NCI-H345 treated with DMSO at 0.1 percent for 48 hours (cell line): Measurements from ENCODE around the gene RNF115.
"Not testable (repeated sequence)": the region's sequence is repeated elsewhere in the genome, so short reads cannot be mapped to it uniquely, and the experiment has no call there.

Source experiments
- DNase-seq: peaks from one replicate; lab custom pipeline; 2025; ENCODE audit not compliant: unreplicated experiment; lab: John Stamatoyannopoulos, UW

The RNF115 gene

DNA sequence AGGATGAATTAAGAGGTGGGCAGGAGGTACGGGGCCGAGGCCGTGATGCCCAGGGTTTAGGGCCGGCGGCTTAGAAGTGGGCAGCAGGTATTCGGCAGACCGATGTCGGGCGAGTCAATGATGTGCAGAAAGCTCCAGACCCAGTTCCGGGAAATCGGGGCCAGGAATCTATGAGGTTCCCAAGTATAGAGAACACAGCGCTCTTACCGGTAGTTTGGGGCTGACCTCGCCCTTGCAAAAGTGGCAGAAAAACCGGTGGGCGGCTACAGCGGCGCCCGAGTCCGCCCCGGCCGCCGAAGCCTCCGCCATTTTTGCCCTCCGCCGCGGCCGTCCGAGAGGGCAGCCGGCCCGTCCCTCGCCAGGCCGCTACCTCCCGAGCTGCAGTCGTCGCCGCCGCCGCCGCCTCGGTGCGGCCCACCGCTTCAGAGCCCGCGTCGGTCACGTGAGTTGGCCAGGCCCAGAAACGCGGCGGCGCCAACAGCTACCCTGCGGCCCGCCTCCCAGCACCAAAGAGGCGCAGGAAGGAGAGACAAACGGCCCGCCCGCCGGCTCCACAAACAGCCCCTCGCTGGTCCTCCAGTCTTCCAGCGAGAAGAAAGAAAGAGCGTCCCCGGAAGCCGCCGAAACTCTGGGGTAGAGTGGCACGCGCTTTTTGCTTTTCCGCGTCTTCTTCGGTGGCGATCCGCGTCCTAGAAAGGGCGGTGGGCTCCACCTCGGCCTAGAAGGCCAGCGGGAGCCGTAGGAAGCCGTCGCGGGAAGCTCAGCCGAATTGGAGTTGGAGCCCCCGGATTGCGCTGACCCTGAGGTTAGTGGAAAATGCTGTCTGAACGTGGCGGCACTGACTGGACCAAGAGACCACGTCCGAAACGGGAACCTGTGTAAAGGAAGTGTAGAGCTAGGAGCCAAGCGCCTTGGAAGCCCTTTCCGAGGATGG, at the start of gene RNF115, which contains the start of gene POLR3C:
TSS of gene RNF115 (minus strand) at position 531 of the 934 bp plus-strand sequence. CDS start at position 309, 222 bp downstream.
TSS of gene POLR3C (plus strand) at position 636 of the 934 bp plus-strand sequence. CDS start 1,577 bp downstream, outside the sequence.
- DNase-seq, result peak; percentile 95

- DNase-seq, result no peak
Observed at GRCh38 chr1:145871994-145872924, 48.4 kb upstream of the RNF115 start.

DNA sequence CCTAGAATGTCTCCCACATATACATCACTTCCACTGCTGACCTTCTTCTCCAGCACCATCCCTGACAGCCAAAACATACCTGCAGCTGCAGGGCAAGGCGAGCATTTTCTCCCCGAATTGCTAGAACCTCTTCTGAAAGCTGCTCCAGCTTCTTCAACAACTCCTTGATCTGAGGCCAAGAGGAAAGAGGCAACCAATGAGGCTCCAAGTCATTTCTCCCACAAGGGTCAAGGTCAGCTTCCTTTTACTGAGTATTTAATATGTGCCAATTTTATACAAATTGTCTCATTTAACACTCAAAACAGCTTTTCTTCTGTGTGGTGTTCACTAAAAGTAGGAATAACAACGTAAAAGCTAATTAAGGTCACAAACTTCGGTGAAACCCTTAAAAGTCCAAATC, 44.3 kb upstream of the RNF115 start:
- no peak for DNase-seq

DNA sequence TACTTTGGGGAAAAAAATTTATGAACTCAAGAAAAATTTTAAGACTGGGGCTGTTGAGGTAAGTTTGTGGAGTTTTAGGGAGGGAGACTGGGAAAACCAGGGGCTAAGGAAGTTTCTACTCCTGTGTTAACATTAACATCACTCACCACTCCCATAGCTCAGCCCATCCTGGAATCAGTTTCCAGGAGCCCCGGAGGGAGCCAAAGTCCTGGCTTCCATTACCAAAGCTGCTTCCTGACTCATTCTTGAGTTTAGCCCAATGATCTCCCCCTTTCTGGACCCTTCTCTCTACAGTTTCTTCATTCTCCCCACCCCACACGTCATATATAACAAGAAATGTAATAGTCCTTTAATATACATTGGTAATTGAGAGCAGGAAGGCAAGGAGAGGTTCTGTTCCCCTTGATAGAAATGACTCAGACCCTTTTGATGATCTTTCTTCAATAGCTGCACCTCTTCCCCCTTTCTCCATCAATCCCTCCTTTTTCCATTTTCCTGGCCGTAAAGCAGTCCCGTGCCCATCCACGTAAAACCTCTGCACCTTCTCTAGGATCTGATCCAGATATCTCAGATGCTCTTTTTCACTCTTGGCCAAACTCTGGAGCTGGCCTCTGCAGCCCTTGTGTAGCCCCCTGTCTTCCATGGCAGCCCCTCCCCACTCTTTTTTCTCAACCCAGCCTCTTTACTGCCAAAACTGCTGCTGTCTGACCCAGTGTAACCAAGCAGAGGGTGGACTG, 39.6 kb upstream of the RNF115 start:
- DNase-seq, result no peak

- DNase-seq, result peak; percentile 97
Observed at GRCh38 chr1:145859491-145860023, 35.7 kb upstream of the RNF115 start.

DNA sequence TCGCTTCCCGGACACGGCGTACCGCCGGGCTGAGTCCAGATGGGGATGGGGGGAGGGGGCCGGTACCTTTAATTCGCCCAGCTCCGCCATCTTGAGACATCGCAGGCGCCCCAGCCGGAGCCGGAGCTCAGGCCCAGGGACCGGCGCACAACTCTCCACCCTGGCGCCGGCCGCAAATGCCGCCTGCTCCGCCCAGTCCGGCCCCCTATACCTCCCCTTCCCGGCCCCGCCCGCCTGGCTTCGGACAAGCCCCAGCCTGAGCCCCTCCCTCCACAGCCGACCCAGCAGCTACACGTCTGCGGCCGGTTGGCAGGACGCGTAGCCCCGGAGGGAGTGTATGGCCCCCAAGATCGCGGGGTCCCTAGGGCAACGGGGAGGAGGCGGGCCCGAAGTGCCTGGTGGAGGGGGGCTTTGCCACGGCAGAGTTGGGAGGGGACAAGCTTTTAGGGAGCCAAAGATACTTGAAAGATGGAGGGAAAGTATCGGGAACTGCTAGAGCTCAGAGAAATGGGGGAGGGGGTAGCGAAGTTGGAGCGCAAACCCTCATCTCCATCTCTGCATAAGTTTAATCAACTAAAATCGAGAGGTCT, 35.1 kb upstream of the RNF115 start, which contains the start of gene PIAS3:
TSS of gene PIAS3 (minus strand) at position 181 of the 590 bp plus-strand sequence. CDS start at position 90, 91 bp downstream.
- peak; percentile 99 for DNase-seq

DNA sequence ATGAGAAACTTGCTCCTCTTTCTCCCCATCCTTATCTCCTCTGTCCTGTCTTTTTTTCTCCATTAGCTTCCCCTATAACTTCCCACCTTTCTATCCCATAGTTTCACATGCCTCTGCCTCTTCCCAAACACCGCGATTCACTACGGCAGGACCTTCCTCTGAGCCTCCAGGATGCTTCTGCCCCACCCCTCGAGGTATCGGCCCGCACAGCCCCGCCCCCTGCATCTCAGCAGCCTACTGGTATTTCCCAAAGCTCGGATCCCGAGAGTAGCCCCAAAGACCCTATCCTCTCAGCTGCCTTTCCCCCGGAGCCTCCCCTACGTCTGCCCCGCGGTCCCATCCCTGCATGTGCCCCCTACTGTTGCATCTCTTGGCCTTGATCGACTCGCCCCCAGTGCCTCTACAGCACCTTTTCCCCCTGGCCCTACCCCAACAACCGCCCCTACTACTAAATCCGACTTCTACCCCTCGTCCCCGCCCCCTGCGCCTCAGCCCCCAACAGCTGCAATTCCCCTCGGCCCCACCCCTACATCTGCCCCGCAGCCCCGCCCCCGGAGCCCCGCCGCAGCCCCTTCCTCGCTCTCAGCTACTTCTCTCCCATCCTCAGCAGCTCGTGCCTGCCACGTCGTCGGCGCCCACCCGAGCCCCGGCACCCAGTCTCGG, 34.5 kb upstream of the RNF115 start:
- peak; percentile 88 for DNase-seq

DNA sequence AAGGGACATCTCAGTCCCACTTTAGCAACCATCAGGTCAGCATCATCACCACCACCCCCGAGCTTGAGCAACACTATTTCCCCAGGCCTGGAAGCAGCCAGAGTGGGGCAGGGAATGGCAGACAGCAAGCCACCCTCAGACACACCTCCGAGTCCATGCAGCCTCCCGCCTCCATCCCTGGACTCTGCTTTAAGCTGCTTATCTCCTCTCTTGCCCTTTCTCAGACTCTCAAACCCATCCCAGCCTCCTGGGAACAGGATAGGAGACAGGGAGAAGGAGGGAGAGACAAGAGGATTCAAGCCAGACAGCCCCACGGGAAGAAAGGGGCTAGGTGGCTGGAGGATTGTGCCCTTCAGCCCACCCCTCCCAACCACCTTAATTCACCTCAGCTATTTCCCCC, 33.3 kb upstream of the RNF115 start:
- DNase-seq, result no peak

- no peak for DNase-seq
Observed at GRCh38 chr1:145855426-145855948, 31.6 kb upstream of the RNF115 start.

GRCh38 chr1:145849356-145850160, 25.7 kb upstream of the RNF115 start:
- no peak for DNase-seq

DNA sequence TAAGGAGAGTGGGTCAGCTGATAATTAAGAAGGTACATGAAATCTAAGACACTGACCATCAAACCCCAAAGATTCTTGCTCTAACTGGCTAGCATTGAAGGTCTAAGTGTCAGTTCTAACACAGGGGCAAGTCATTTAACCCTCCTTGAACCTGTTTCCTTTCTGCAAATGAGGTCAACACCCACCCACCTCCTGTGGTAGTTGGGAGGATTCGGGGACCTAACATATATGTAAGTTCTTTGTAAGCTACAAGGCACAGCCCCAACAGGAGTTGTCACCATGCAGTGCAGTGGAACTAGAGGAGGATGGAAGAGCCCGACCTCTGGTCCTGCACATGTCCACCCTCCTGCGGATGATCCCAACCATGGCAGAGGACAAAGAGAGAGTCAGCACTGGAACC, 23.9 kb upstream of the RNF115 start:
- no peak for DNase-seq

- DNase-seq, result peak; percentile 34
Observed at GRCh38 chr1:145846201-145846612, 22.3 kb upstream of the RNF115 start.

DNA sequence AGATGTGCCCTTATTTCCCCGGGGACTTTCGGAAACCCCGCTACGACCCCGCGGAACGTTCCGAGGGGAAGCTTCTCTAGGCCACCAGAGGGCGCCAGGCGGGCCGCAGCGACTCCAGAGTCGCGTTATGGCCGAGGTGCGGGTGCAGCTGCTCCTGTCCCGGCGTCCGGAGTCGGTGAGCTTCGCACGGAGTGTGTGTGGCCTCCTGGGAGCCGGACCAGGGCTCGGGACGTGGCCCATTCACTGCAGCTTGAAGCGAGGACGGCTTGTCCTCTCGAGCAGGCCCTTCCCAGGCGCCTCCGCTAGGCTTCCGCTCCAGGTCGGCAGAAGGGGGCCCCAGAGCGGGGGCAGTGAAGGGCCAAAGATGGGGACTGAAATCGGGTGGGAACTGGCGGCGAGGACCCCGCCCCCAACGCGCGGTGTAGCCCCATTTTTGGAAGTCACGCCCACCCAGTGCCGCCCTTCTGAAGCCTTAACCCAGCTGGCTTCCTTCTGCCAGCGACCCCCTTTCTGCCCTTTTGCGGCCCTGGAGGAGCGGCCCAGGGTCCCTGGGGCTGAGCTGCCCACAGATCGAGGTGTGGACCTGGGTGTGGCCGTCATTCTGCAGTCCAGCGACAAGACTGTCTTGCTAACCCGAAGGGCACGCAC, 21.7 kb upstream of the RNF115 start, which contains the start of gene NUDT17:
TSS of gene NUDT17 (plus strand) at position 117 of the 648 bp plus-strand sequence. CDS start at position 128, 11 bp downstream.
- peak; percentile 92 for DNase-seq

- DNase-seq, result no peak
Observed at GRCh38 chr1:145845144-145845513, 21.2 kb upstream of the RNF115 start.

DNA sequence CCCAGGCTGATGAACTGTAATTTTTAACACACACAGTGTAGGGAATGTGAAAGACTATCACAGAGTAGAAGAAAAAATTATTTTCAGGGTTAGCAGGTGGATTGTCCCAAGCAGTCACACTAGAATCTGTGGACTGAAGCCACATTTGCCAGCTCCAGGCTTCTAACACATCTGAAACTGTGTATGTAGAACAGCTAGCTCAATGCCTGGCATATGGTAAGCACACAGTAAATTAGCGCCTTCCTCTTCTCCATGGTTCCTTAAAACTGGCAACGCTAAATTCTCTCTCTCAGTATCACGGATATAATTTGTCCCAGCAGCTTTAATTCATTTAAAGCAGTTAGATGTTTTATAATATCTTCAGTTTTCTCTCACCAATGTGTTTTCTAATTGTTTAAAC, 19.1 kb upstream of the RNF115 start:
- DNase-seq, result no peak

DNA sequence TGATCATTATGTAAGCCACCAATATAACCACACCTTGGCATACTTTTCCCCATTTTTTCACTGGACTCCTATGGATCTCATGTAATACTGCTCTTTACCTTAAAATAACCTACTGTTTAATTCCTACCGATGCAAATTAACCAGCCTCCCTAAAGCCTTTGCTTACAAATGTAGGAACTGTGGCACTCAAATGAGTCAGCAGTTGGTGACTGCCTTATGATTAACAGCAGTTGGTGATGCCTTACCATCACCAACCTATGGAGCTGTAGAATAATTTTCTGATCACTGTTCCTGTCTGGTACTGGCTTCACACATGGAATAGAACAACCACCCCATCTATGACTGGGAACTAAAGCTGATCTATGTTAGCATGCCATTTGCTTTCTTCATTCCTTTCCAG, 13.8 kb upstream of the RNF115 start:
- no peak for DNase-seq

- DNase-seq, result not testable (repeated sequence)
Observed at GRCh38 chr1:145830810-145831209, 6.9 kb upstream of the RNF115 start.
